Measurements from ENCODE around the gene SNCG. TPM values are rescaled to one million over a fixed set of nuclear protein-coding genes. Genes with fewer than 3 reads are reported as not detected.

The SNCG gene
- 33.3 TPM for total RNA-seq

DNA sequence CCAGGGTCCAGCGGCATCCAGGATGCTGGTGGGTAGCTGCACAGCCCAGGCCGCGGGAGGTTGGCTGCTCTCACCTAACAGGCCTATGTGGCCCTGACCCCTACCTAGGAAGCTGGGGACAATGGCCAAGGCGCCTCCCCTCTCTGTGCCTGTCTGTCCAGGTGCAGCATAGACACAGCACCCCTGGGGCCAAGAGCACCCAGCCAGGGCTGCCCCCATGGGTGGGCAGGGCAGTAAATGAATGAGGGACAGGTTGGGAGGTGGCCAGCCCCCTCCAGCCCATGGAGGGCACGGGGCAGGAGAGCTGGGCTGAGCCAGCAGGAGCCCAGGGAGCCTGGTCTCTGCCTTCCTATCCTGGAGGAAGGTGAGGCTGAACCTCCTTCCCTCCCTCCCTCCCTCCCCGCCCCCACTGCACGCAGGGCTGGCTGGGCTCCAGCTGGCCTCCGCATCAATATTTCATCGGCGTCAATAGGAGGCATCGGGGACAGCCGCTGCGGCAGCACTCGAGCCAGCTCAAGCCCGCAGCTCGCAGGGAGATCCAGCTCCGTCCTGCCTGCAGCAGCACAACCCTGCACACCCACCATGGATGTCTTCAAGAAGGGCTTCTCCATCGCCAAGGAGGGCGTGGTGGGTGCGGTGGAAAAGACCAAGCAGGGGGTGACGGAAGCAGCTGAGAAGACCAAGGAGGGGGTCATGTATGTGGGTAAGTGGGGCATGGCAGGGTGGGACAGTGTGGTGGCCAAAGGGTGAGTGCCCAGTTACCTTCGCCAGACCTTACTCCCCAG is at the start of gene SNCG:
Gene SNCG, plus strand, starts transcription at position 484 of the 785 bp plus-strand sequence. Its CDS starts 99 bp downstream, at position 583.

DNA sequence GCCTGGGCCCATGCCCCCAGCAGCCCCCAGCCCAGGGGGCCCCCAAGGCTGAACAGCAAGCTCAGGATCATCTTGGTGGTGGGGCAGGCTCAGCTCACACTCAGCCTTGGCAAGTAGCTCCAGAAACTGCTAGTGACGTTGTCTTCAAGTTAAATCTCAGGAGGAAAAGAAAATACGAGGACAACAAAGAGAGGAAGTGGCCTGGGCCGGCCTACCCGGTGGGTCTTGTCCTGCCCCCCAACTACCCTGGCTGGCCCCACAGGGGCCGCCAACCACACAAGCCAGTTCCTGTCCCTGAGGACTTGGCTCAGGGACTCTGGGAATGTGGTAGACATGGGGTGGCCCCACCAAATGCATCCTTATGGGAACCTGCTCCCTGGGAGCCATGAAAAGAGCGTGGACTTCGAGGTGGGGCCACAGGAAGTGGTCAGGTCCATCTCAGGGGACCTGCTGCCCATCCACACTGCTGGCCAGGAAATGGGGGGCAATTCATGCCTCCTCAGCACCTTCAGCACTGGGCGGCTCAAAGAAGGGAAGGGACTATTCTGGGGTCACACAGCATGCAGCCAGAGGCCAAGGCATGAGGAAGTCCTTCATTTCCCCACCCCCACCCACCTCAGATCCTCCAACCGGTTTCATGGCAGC is 806 bp upstream of the SNCG start, which contains the start of gene MMRN2:
Gene MMRN2, minus strand, starts transcription at position 145 of the 645 bp plus-strand sequence. Its CDS starts 74 bp downstream, at position 71.

DNA sequence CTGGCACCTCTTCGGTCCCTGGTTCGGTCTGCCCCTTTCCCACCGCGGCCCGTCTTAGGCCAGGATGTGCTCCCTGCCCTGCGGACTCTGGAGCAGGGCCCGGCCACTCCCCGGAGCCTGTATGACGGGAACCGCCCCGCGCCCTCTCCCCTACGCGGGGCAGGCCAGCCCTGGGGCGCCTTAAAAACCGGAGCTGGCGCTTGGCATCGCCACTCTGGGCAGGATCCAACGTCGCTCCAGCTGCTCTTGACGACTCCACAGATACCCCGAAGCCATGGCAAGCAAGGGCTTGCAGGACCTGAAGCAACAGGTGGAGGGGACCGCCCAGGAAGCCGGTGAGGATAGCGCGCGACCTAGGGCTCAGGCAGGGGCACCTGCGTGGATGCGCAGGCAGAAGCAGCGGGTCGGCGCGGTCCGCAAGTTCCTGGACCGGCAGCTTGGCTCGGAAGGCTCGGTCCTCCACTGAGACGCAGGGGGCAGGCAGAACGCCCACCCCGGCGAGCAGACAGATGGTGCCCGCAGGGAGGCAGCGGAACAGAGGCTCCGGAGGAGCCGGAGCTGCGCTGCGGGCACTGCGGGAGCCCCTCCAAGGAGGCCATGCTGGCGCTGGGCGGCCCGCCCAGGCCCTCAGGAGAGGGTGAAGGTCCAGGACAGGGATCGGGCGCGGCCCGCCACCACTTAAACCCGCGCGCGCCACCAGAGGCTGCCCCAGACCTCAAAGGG is 10.0 kb downstream of the SNCG start, which contains the start of gene ADIRF:
Gene ADIRF, plus strand, starts transcription at position 212 of the 723 bp plus-strand sequence. Its CDS starts 63 bp downstream, at position 275.

Other genes starting within 250 kb of the SNCG start
- 76.2 TPM for gene BMPR1A, start 202.0 kb upstream of the SNCG start, total RNA-seq
- gene MMRN2, start 984 bp upstream of the SNCG start, total RNA-seq, result 33.5 TPM
- gene ADIRF, start 9.9 kb downstream of the SNCG start, total RNA-seq, result 10.1 TPM
- not detected for gene FAM25A, start 61.7 kb downstream of the SNCG start, total RNA-seq
- 140 TPM for gene GLUD1, start 136.2 kb downstream of the SNCG start, total RNA-seq
- 45.5 TPM for gene SHLD2, start 136.6 kb downstream of the SNCG start, total RNA-seq

All from camera-type eye (tissue), 1 donor.